Measurements from ENCODE around the gene TBX5.

Gene TBX5

DNA sequence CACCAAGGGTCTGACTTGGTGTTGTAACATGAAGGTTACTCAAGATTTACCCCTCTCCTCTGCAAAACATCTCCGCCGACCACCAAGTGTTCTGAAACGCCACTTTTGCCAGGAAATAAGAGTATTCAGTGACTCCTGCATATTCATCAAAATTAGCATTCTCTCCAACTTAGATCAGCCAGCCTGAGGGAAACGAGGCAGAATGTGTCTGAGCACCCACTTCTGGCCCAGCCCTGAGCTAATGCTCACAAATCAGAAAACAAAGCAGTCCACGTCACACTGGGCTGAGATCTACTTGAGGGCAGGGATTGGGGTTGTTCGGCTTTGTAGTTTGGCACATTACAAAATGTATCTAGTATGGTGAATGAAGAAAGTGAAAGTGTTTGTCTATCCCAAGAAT lies 64.3 kb downstream of the TBX5 start:
- Histone ChIP-seq H3K27me3 (ENCODE audit: insufficient read depth, poor library complexity, severe bottlenecking) (peaks cover 10% of the 10 kb centered on the region), H3K9me3 (ENCODE audit: severe bottlenecking) (no peaks in the 10 kb centered on the region), H3K36me3 (ENCODE audit: low read depth) (no peaks in the 10 kb centered on the region), H3K4me3 (ENCODE audit: severe bottlenecking) (no peak overlapping the region), H3K27ac (ENCODE audit: poor library complexity, severe bottlenecking) (no peak overlapping the region), H3K4me1 (ENCODE audit: insufficient read depth, poor library complexity, severe bottlenecking) (no peaks in the 10 kb centered on the region)
- TF ChIP-seq, protein P1, sequence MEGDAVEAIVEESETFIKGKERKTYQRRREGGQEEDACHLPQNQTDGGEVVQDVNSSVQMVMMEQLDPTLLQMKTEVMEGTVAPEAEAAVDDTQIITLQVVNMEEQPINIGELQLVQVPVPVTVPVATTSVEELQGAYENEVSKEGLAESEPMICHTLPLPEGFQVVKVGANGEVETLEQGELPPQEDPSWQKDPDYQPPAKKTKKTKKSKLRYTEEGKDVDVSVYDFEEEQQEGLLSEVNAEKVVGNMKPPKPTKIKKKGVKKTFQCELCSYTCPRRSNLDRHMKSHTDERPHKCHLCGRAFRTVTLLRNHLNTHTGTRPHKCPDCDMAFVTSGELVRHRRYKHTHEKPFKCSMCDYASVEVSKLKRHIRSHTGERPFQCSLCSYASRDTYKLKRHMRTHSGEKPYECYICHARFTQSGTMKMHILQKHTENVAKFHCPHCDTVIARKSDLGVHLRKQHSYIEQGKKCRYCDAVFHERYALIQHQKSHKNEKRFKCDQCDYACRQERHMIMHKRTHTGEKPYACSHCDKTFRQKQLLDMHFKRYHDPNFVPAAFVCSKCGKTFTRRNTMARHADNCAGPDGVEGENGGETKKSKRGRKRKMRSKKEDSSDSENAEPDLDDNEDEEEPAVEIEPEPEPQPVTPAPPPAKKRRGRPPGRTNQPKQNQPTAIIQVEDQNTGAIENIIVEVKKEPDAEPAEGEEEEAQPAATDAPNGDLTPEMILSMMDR (IDR thresholded peaks at IDR 0.05; ENCODE audit: poor library complexity, severe bottlenecking): no peak
- DNase-seq (ENCODE audit: low spot score): no peak
- ATAC-seq (ENCODE audit: low read depth): no peak

DNA sequence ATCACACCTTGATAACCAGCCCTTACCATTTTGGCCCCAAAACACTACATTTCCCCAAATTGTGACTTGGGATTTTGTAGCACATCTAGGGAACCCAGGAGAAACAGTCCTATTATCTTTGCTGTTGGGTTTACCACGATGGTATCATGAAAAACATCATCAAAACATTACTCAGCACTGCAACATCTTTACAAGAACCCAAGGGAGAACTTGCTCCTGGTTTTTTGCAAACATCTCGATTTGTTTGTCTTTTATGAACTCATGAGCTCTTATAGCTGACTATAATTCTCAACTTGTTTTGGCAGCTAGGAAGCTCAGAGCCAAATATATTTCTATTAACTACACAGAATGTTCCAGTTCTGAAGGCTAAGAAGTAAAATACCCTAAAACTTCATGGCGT lies 65.7 kb downstream of the TBX5 start:
- H3K4me3 ChIP-seq (ENCODE audit: severe bottlenecking): no peak overlapping the region
- no peaks in the 10 kb centered on the region for H3K9me3 ChIP-seq (ENCODE audit: severe bottlenecking)
- H3K27me3 ChIP-seq (ENCODE audit: insufficient read depth, poor library complexity, severe bottlenecking): peaks cover 10% of the 10 kb centered on the region
- TF ChIP-seq, protein P1 (IDR thresholded peaks at IDR 0.05; ENCODE audit: poor library complexity, severe bottlenecking): no peak
- ATAC-seq (ENCODE audit: low read depth): no peak
- DNase-seq (ENCODE audit: low spot score): no peak
- H3K27ac ChIP-seq (ENCODE audit: poor library complexity, severe bottlenecking): no peak overlapping the region
- H3K4me1 ChIP-seq (ENCODE audit: insufficient read depth, poor library complexity, severe bottlenecking): no peaks in the 10 kb centered on the region
- no peaks in the 10 kb centered on the region for H3K36me3 ChIP-seq (ENCODE audit: low read depth)

DNA sequence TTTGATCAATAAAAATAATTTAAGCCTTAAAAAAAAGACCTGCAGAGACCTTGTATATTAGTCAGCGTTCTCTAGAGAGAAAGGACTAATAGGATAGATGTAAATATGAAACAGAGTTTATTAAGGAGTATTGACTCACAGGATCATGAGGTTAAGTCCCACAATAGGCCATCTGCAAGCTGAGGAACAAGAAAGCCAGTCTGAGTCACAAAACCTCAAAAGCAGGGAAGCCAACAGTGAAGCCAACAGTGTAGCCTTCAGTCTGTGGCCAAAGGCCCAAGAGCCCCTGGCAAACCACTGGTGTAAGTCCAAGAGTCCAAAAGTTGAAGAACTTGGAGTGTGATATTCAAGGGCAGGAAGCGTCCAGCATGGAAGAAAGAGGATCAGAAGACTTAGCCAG lies 66.3 kb downstream of the TBX5 start:
- Histone ChIP-seq H3K9me3 (ENCODE audit: severe bottlenecking) (no peaks in the 10 kb centered on the region), H3K4me1 (ENCODE audit: insufficient read depth, poor library complexity, severe bottlenecking) (no peaks in the 10 kb centered on the region), H3K36me3 (ENCODE audit: low read depth) (no peaks in the 10 kb centered on the region), H3K27me3 (ENCODE audit: insufficient read depth, poor library complexity, severe bottlenecking) (peaks cover 10% of the 10 kb centered on the region), H3K4me3 (ENCODE audit: severe bottlenecking) (no peak overlapping the region), H3K27ac (ENCODE audit: poor library complexity, severe bottlenecking) (no peak overlapping the region)
- DNase-seq (ENCODE audit: low spot score) (no peak), ATAC-seq (ENCODE audit: low read depth) (no peak; the same call in 2 of the 3 replicates)
- TF ChIP-seq, protein P1 (IDR thresholded peaks at IDR 0.05; ENCODE audit: poor library complexity, severe bottlenecking): no peak

DNA sequence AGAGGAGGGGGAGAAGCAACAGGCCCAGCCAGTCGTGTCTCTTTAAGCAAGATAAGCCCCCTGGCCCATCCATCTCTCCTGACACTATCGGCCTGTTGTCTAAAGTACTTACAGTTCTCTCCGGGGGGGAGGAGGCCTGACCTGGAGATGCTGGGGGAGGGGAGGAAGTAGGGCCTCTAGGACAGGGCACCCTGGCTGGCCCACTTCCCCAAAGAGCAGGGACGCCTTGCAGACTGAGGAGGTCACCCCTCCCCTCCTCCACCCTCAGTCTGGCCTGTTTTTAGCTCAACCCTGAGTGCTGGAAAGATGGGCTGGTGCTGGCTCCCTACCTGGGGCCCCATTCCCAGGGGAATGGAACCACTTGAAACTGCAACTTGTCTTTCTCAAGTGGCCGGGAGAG lies 70.3 kb downstream of the TBX5 start:
- TF ChIP-seq, protein P1 (IDR thresholded peaks at IDR 0.05; ENCODE audit: poor library complexity, severe bottlenecking): no peak
- DNase-seq (ENCODE audit: low spot score): no peak
- ATAC-seq (ENCODE audit: low read depth): no peak

DNA sequence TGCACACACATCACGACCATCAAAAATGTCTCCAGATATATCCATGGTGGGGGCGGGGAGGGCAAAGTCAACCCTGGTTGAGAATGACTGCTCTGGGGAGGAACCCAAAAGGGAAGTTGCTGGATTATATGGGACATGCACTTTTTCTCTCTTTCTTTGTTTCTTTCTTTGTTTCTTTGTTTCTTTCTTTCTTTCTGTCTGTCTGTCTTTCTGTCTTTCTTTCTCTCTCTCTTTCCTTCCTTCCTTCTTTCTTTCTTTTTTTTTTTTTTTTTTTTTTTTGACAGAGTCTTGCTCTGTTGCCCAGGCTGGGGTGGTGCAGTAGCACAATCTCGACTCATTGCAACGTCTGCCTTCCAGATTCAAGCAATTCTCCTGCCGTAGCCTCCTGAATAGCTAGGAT lies 71.5 kb downstream of the TBX5 start:
- Histone ChIP-seq H3K9me3 (ENCODE audit: severe bottlenecking) (no peaks in the 10 kb centered on the region), H3K4me3 (ENCODE audit: severe bottlenecking) (no peak overlapping the region), H3K27me3 (ENCODE audit: insufficient read depth, poor library complexity, severe bottlenecking) (no peaks in the 10 kb centered on the region), H3K27ac (ENCODE audit: poor library complexity, severe bottlenecking) (no peak overlapping the region), H3K4me1 (ENCODE audit: insufficient read depth, poor library complexity, severe bottlenecking) (no peaks in the 10 kb centered on the region), H3K36me3 (ENCODE audit: low read depth) (no peaks in the 10 kb centered on the region)
- DNase-seq (ENCODE audit: low spot score) (no peak), ATAC-seq (ENCODE audit: low read depth) (no peak)
- TF ChIP-seq, protein P1 (IDR thresholded peaks at IDR 0.05; ENCODE audit: poor library complexity, severe bottlenecking): no peak

More for the DNA sequence above, 70.3 kb downstream of the TBX5 start:
- H3K27me3 ChIP-seq (ENCODE audit: insufficient read depth, poor library complexity, severe bottlenecking): peaks cover 6% of the 10 kb centered on the region
- H3K9me3 ChIP-seq (ENCODE audit: severe bottlenecking): no peaks in the 10 kb centered on the region
- no peak overlapping the region for H3K4me3 ChIP-seq (ENCODE audit: severe bottlenecking)
- H3K27ac ChIP-seq (ENCODE audit: poor library complexity, severe bottlenecking): no peak overlapping the region
- no peaks in the 10 kb centered on the region for H3K4me1 ChIP-seq (ENCODE audit: insufficient read depth, poor library complexity, severe bottlenecking)
- H3K36me3 ChIP-seq (ENCODE audit: low read depth): no peaks in the 10 kb centered on the region
